HepG2 (cell line): ENCODE results near the gene KAZN. TPM values are rescaled to one million over a fixed set of nuclear protein-coding genes. Genes with fewer than 3 reads are reported as not detected.

ENCODE experiments used
- ASH2L ChIP-seq: fragments of 300-600, 200-600 bp; sonication (generic); IDR thresholded peaks from 2 replicates; pipeline ENCODE4 v1.7.0; 2017; ENCODE audit warnings: low read depth, mild to moderate bottlenecking, moderate library complexity, mixed read lengths, low read length; ENCODE audit not compliant: insufficient read length
- CERS6 ChIP-seq: sonication (generic); formaldehyde crosslinking; IDR thresholded peaks from 2 replicates; pipeline ENCODE4 v1.5.0; 2020; ENCODE audit warnings: missing genetic modification reagents
- CREB3 ChIP-seq: sonication (generic); formaldehyde crosslinking; IDR thresholded peaks from 2 replicates; pipeline ENCODE4 v1.5.0; 2020; ENCODE audit warnings: missing genetic modification reagents
- KDM5B ChIP-seq: sonication (generic); formaldehyde crosslinking; IDR thresholded peaks from 2 replicates; pipeline ENCODE4 v1.4.0; 2020; ENCODE audit warnings: missing genetic modification reagents, mild to moderate bottlenecking, borderline replicate concordance
- KLF12 ChIP-seq: sonication (generic); formaldehyde crosslinking; IDR thresholded peaks from 2 replicates; pipeline ENCODE4 v1.4.0; 2020; ENCODE audit warnings: missing genetic modification reagents, borderline replicate concordance
- PCBP1 ChIP-seq: fragments of 200-400 bp; formaldehyde crosslinking; IDR thresholded peaks from 2 replicates; pipeline ENCODE4 v1.6.1; 2017; ENCODE audit warnings: mild to moderate bottlenecking, low read depth, low read length, borderline replicate concordance
- PRDM15 ChIP-seq: sonication (generic); formaldehyde crosslinking; IDR thresholded peaks from 2 replicates; pipeline ENCODE4 v1.4.0; 2020; ENCODE audit warnings: missing genetic modification reagents
- TOPORS ChIP-seq: sonication (generic); formaldehyde crosslinking; IDR thresholded peaks from 2 replicates; pipeline ENCODE4 v1.8.0; 2023; ENCODE audit warnings: mild to moderate bottlenecking, missing genetic modification reagents
- ZBTB20 ChIP-seq: sonication (generic); formaldehyde crosslinking; IDR thresholded peaks from 2 replicates; pipeline ENCODE4 v1.8.1; 2023; ENCODE audit warnings: missing genetic modification reagents, low read depth, mild to moderate bottlenecking, borderline replicate concordance
- ZBTB26 ChIP-seq: IDR thresholded peaks from 2 replicates; pipeline ENCODE4 v1.6.1; 2016; ENCODE audit warnings: missing compliant biosample characterization, missing genetic modification reagents, borderline replicate concordance
- ZNF343 ChIP-seq: sonication (generic); formaldehyde crosslinking; IDR thresholded peaks from 2 replicates; pipeline ENCODE4 v1.4.0; 2020; ENCODE audit warnings: mild to moderate bottlenecking, missing genetic modification reagents
- ZNF354B ChIP-seq: sonication (generic); formaldehyde crosslinking; IDR thresholded peaks from 2 replicates; pipeline ENCODE4 v1.8.0; 2022; ENCODE audit warnings: mild to moderate bottlenecking, missing genetic modification reagents
- ZNF503 ChIP-seq: sonication (generic); formaldehyde crosslinking; IDR thresholded peaks from 2 replicates; pipeline ENCODE4 v1.4.0; 2020; ENCODE audit warnings: missing genetic modification reagents
- ZNF549 ChIP-seq: sonication (generic); formaldehyde crosslinking; IDR thresholded peaks from 2 replicates; pipeline ENCODE4 v1.5.0; 2020; ENCODE audit warnings: missing genetic modification reagents
- ZNF782 ChIP-seq: sonication (generic); formaldehyde crosslinking; IDR thresholded peaks from 2 replicates; pipeline ENCODE4 v1.4.0; 2020; ENCODE audit warnings: missing genetic modification reagents, mild to moderate bottlenecking, borderline replicate concordance
- ZSCAN31 ChIP-seq: sonication (generic); formaldehyde crosslinking; IDR thresholded peaks from 2 replicates; pipeline ENCODE4 v1.5.0; 2020; ENCODE audit warnings: low read depth, mild to moderate bottlenecking, missing genetic modification reagents
- polyA plus RNA-seq, 8 experiments: library from polyadenylated mRNA; depleted of rRNA in 3 of 8; stranded (reverse) in 7 of 8; unstranded in 1 of 8; fragments of >200 nt; fragmentation: Illumina TruSeq in 4 of 8; extraction: Trizol in 4 of 8; gene quantifications; 2 replicates each; pipeline versions ENCODE4 v1.2.1 to v1.2.3, GENCODE V29; 2011 to 2016; ENCODE audit warnings: low read depth in 4 of 8, missing spikeins in 1 of 8, mixed read lengths in 1 of 8; ENCODE audit not compliant: insufficient read depth in 1 of 8
- total RNA-seq, 5 experiments: library from RNA; depleted of rRNA; stranded (reverse); fragments of >200 nt; fragmentation: Illumina TruSeq; extraction: Trizol; gene quantifications; 2 replicates each; pipeline ENCODE4 v1.2.3, GENCODE V29; 2016; ENCODE audit warnings: low read depth in 1 of 5

The KAZN gene
- total and polyA plus RNA-seq, 2 of the 13 experiments (the other 11 are each of a cell fraction or from before 2014, with no cell fraction given), result 10.4 to 13.5 TPM

- 0 out of 2 replicates have a peak, but pooled peaks have one; percentile 69 for TF ChIP-seq ZNF549 (CRISPR knock-in tag)
- TF ChIP-seq ZNF503 (CRISPR knock-in tag), result peak; percentile 22; the same call in 1 of the 2 replicates
- 0 out of 2 replicates have a peak, but pooled peaks have one; percentile 11 for TF ChIP-seq KDM5B (CRISPR knock-in tag)
- TF ChIP-seq PCBP1, result 0 out of 2 replicates have a peak, but pooled peaks have one; percentile 61
- no peak for TF ChIP-seq ZNF354B (CRISPR knock-in tag)
- TF ChIP-seq PRDM15 (CRISPR knock-in tag), result peak; percentile 40; the same call in 1 of the 2 replicates
- no peak for TF ChIP-seq ZNF782 (CRISPR knock-in tag)
- 0 out of 2 replicates have a peak, but pooled peaks have one; percentile 22 for TF ChIP-seq ZBTB20 (CRISPR knock-in tag)
- no peak for TF ChIP-seq TOPORS (CRISPR knock-in tag)
- TF ChIP-seq ASH2L, result peak; percentile 75
- peak; percentile 55; the same call in 1 of the 2 replicates for TF ChIP-seq ZNF343 (CRISPR knock-in tag)
- peak; percentile 40; the same call in 1 of the 2 replicates for TF ChIP-seq KLF12 (CRISPR knock-in tag)
- TF ChIP-seq ZBTB26, result no peak
- TF ChIP-seq CREB3 (CRISPR knock-in tag), result 0 out of 2 replicates have a peak, but pooled peaks have one; percentile 42
- TF ChIP-seq ZSCAN31, result peak; percentile 15; the same call in 1 of the 2 replicates
- TF ChIP-seq CERS6 (CRISPR knock-in tag), result 0 out of 2 replicates have a peak, but pooled peaks have one; percentile 20
These were observed 555.5 kb downstream of the KAZN start (continued) for GRCh38 chr1:15153842-15154479.
